Loucy (cell line): Measurements from ENCODE around the gene PBX2.

Source experiments
- H2AFZ ChIP-seq: fragments of 200-600 bp; sonication (generic); 2 replicates; pipeline ENCODE4 v1.6.0; 2016; ENCODE audit warnings: antibody characterized with exemption, mild to moderate bottlenecking, low read length, moderate library complexity
- H3F3A ChIP-seq: fragments of 200-600 bp; 2 replicates; pipeline ENCODE4 v1.6.0; 2016; ENCODE audit warnings: antibody characterized with exemption, low read depth, mild to moderate bottlenecking
- H3K27me3 ChIP-seq: fragments of 200-600 bp; sonication (generic); 2 replicates; pipeline ENCODE4 v1.6.1; 2014; ENCODE audit warnings: low read length, mild to moderate bottlenecking; ENCODE audit not compliant: insufficient read depth, poor library complexity, severe bottlenecking
- H3K36me3 ChIP-seq: fragments of 200-600 bp; sonication (generic); 2 replicates; pipeline ENCODE4 v1.6.1; 2016; ENCODE audit warnings: low read length; ENCODE audit not compliant: insufficient read depth
- H3K4me1 ChIP-seq: fragments of 200-600 bp; sonication (generic); 2 replicates; pipeline ENCODE4 v1.5.1; 2014; ENCODE audit warnings: low read length, mild to moderate bottlenecking; ENCODE audit not compliant: insufficient read depth, poor library complexity, severe bottlenecking
- H3K4me2 ChIP-seq: fragments of 200-600 bp; sonication (generic); 2 replicates; pipeline ENCODE4 v1.6.0; 2014; ENCODE audit warnings: antibody characterized with exemption, low read length, low read depth, mild to moderate bottlenecking; ENCODE audit not compliant: poor library complexity, severe bottlenecking
- H3K4me3 ChIP-seq: fragments of 200-600 bp; sonication (generic); 2 replicates; pipeline ENCODE4 v1.5.1; 2014; ENCODE audit warnings: low read length, mild to moderate bottlenecking, mixed read lengths; ENCODE audit not compliant: poor library complexity, severe bottlenecking
- H3K79me2 ChIP-seq: fragments of 200-600 bp; sonication (generic); 2 replicates; pipeline ENCODE4 v1.6.1; 2014; ENCODE audit warnings: low read length; ENCODE audit not compliant: insufficient read depth
- H3K9ac ChIP-seq: fragments of 200-600 bp; sonication (generic); 2 replicates; pipeline ENCODE4 v1.6.0; 2014; ENCODE audit warnings: mild to moderate bottlenecking, low read depth, low read length, moderate library complexity; ENCODE audit not compliant: poor library complexity, severe bottlenecking
- H3K9me2 ChIP-seq: fragments of 200-600 bp; sonication (generic); replicated peaks from 2 replicates; pipeline ENCODE4 v1.6.1; 2016; ENCODE audit warnings: low read depth, low read length, mixed read lengths
- H3K9me3 ChIP-seq: fragments of 200-600 bp; sonication (generic); 2 replicates; pipeline ENCODE4 v1.6.1; 2014; ENCODE audit warnings: mild to moderate bottlenecking, antibody characterized with exemption, low read length, low read depth; ENCODE audit not compliant: insufficient read depth
- H4K20me1 ChIP-seq: fragments of 200-600 bp; sonication (generic); 2 replicates; pipeline ENCODE4 v1.6.0; 2014; ENCODE audit warnings: antibody characterized with exemption, low read length, mild to moderate bottlenecking; ENCODE audit not compliant: insufficient read depth, poor library complexity, severe bottlenecking
- EZH2phosphoT487 ChIP-seq: fragments of 200-600 bp; IDR thresholded peaks from 2 replicates; pipeline ENCODE4 v1.6.1; 2018; ENCODE audit warnings: antibody characterized with exemption, mild to moderate bottlenecking, moderate library complexity, borderline replicate concordance
- TF ChIP-seq, protein P1 (sequence below): fragments of 200-600 bp; sonication (generic); conservative IDR thresholded peaks from 2 replicates; pipeline ENCODE4 v1.5.1; 2014; ENCODE audit warnings: mild to moderate bottlenecking, antibody characterized with exemption, low read length

The PBX2 gene

GRCh38 chr6:32203426-32204267 is 13.6 kb upstream of the PBX2 start:
- Histone ChIP-seq H3K4me2 (no peak overlapping the region), H3K36me3 (no peaks in the 10 kb centered on the region), H2AFZ (no peak overlapping the region), H3K9me3 (no peaks in the 10 kb centered on the region), H3K9me2 (no peaks in the 10 kb centered on the region), H3K4me3 (no peak overlapping the region), H3K27me3 (no peaks in the 10 kb centered on the region), H3K9ac (no peak overlapping the region), H3K79me2 (no peaks in the 10 kb centered on the region), H4K20me1 (no peaks in the 10 kb centered on the region), H3K4me1 (no peaks in the 10 kb centered on the region), H3F3A (no peaks in the 10 kb centered on the region)
- TF ChIP-seq EZH2phosphoT487, result no peak
- TF ChIP-seq, protein P1, sequence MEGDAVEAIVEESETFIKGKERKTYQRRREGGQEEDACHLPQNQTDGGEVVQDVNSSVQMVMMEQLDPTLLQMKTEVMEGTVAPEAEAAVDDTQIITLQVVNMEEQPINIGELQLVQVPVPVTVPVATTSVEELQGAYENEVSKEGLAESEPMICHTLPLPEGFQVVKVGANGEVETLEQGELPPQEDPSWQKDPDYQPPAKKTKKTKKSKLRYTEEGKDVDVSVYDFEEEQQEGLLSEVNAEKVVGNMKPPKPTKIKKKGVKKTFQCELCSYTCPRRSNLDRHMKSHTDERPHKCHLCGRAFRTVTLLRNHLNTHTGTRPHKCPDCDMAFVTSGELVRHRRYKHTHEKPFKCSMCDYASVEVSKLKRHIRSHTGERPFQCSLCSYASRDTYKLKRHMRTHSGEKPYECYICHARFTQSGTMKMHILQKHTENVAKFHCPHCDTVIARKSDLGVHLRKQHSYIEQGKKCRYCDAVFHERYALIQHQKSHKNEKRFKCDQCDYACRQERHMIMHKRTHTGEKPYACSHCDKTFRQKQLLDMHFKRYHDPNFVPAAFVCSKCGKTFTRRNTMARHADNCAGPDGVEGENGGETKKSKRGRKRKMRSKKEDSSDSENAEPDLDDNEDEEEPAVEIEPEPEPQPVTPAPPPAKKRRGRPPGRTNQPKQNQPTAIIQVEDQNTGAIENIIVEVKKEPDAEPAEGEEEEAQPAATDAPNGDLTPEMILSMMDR, result no peak

- H3K9me2 ChIP-seq, result no peaks in the 10 kb centered on the region
- H2AFZ ChIP-seq, result no peak overlapping the region
- H3F3A ChIP-seq, result no peaks in the 10 kb centered on the region
- H3K9me3 ChIP-seq, result no peaks in the 10 kb centered on the region
- no peaks in the 10 kb centered on the region for H3K27me3 ChIP-seq
- H4K20me1 ChIP-seq, result no peaks in the 10 kb centered on the region
- H3K79me2 ChIP-seq, result no peaks in the 10 kb centered on the region
- H3K9ac ChIP-seq, result no peak overlapping the region
- H3K4me2 ChIP-seq, result no peak overlapping the region
- no peak overlapping the region for H3K4me3 ChIP-seq
- TF ChIP-seq, protein P1, result no peak
- no peak for TF ChIP-seq EZH2phosphoT487
- H3K4me1 ChIP-seq, result peaks cover 2% of the 10 kb centered on the region
- no peaks in the 10 kb centered on the region for H3K36me3 ChIP-seq
These were observed 12.2 kb upstream of the PBX2 start for GRCh38 chr6:32202186-32202585.

DNA sequence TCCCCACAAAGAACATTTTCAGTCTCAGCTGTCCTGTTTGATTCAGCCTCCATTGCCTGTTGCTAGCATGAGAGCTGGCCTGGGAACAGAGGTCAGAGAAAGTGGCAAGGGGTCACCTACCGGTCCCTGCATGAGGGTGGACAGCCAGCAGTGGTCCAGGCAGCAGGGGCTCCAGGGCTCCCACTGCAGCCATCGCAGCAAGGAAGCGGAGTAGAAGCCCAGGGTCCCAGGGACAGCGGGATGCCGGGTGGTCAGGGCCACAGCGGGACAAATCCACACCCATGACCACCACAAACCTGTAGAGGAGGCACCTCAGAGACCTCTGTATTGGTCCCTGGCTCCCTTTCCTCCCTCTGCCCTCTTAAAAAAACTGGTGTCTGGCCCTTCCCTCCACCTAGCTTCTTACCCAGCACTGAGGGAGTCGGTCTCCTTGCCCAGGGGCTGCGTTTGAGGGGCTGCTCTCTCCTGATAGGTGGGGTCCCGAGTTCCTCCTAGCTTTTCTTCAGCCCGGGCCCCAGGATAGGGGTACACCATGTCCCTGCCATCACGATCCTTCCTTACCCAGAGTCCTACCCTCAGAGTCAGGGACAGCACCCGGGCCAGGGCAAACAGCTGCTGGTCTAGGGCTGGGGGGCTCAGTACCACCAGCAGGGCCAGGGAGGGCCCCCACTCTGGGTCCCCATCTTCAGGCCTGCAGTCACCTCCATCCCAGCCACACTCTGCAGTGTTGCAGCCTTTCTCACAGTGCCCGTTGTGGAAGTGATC is 10.9 kb upstream of the PBX2 start:
- no peaks in the 10 kb centered on the region for H3K27me3 ChIP-seq
- H3K9me3 ChIP-seq, result no peaks in the 10 kb centered on the region
- peaks cover 7% of the 10 kb centered on the region for H3K4me1 ChIP-seq
- H4K20me1 ChIP-seq, result no peaks in the 10 kb centered on the region
- no peak overlapping the region for H2AFZ ChIP-seq
- peaks cover 10% of the 10 kb centered on the region; the same call in 1 of the 2 replicates for H3K79me2 ChIP-seq
- no peak overlapping the region for H3K9ac ChIP-seq
- no peaks in the 10 kb centered on the region for H3K9me2 ChIP-seq
- no peaks in the 10 kb centered on the region for H3K36me3 ChIP-seq
- no peak overlapping the region for H3K4me3 ChIP-seq
- H3F3A ChIP-seq, result no peaks in the 10 kb centered on the region
- H3K4me2 ChIP-seq, result no peak overlapping the region
- TF ChIP-seq, protein P1, result no peak
- no peak for TF ChIP-seq EZH2phosphoT487
